Measurements from ENCODE around the gene FAXC. TPM values are rescaled to one million over a fixed set of nuclear protein-coding genes. Genes with fewer than 3 reads are reported as not detected.

FAXC gene
- total RNA-seq, 4 donors from 2014 or later, result 1.6 to 6.8 (median 4.9) TPM

DNA sequence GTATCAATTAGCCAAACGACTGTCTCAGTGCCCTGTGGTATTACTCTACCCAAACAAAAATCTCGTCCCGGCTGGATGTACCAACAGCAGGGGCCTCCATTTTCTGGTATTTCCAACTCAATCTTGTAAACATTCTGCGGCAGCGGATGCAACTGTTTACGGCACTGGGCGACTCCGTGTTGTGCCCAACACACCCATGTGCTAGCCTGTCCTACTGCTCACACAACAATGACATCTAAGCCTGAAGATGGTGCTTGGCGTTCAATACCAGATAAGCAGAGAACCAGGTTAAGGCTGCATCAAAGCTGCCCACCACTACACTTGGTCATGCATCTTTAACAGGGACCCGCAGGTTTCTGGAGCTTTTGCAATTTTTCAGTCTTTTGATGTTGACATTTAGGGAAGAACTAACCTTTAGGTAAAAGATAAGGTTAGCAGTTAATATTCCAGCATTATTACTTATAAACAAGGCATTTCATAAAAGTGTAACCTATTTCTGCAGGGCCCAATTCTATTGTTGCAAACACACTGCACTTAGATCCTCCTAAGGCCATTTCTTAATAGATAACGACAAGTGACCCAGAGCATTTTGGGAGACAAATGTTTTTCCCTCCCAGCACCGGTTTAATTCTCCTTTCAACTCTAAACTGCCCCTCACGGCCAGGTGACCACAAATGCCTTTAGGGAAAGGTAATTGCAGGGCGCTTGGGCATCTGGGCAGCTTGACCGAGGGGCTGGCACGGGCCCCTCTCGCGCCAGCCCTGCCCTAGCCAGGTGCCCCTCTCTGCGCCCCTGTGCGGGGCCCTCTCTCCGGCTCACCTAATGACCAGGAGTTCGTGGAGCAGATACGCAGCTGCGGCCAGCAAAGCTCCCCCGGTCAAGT, 945 bp downstream of the FAXC start:
- DNase-seq (ENCODE audit: low spot score in 2 of 2), result no peak
- Histone ChIP-seq H3K36me3 (no peaks in the 10 kb centered on the region), H3K4me3 (peak overlapping the region; percentile 77), H3K27ac (no peak overlapping the region), H3K4me1 (peaks cover 13% of the 10 kb centered on the region), H3K9me3 (no peaks in the 10 kb centered on the region), H3K27me3 (peaks cover 27% of the 10 kb centered on the region)
- WGBS, result 55% methylated on average over 22 of the region's 25 CpGs
- TF ChIP-seq CTCF (IDR thresholded peaks at IDR 0.05) (no peak), POLR2A (IDR thresholded peaks at IDR 0.05) (no peak), EP300 (IDR thresholded peaks at IDR 0.05) (no peak)

- H3K4me1 ChIP-seq, result peaks cover 13% of the 10 kb centered on the region
- H3K4me3 ChIP-seq, result no peak overlapping the region
- TF ChIP-seq CTCF (IDR thresholded peaks at IDR 0.05) (no peak), POLR2A (IDR thresholded peaks at IDR 0.05) (no peak), EP300 (IDR thresholded peaks at IDR 0.05) (no peak)
- no peaks in the 10 kb centered on the region for H3K9me3 ChIP-seq
- H3K36me3 ChIP-seq, result no peaks in the 10 kb centered on the region
- no peak for DNase-seq (ENCODE audit: low spot score in 2 of 2)
- no peak overlapping the region for H3K27ac ChIP-seq
- WGBS, result 73% methylated on average over 1 of the region's 1 CpG
- H3K27me3 ChIP-seq, result peaks cover 27% of the 10 kb centered on the region
These were observed 1.7 kb downstream of the FAXC start for GRCh38 chr6:99347804-99348203.

- peaks cover 13% of the 10 kb centered on the region for H3K4me1 ChIP-seq
- no peak for DNase-seq (ENCODE audit: low spot score in 2 of 2)
- no peaks in the 10 kb centered on the region for H3K36me3 ChIP-seq
- H3K9me3 ChIP-seq, result no peaks in the 10 kb centered on the region
- H3K27me3 ChIP-seq, result peaks cover 26% of the 10 kb centered on the region
- no peak overlapping the region for H3K27ac ChIP-seq
- WGBS, result 87% methylated on average over 10 of the region's 10 CpGs
- TF ChIP-seq POLR2AphosphoS5 (IDR thresholded peaks at IDR 0.05) (no peak), EP300 (IDR thresholded peaks at IDR 0.05) (no peak), POLR2A (IDR thresholded peaks at IDR 0.05) (no peak), CTCF (IDR thresholded peaks at IDR 0.05) (no peak)
- no peak overlapping the region for H3K4me3 ChIP-seq
These were observed 2.9 kb downstream of the FAXC start for GRCh38 chr6:99346595-99346994.

DNA sequence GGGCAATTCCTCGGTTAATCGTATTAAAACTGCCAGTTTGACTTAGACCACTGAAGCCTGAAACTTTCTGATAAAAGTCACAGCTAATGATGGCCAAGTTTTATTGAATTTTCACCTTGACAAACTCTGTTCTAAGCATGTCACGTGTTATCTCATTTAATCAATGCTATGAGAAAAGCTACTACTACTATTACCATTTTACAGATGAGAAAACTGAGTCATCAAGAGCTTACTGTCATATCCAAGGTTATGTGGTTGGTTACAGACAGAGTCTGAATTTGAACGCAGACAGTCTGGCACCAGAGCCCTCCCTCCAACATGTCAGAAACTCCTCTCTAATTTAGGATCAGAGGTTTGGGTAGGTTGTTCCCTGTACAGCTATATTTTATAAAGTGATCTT, 4.3 kb downstream of the FAXC start:
- TF ChIP-seq POLR2A (IDR thresholded peaks at IDR 0.05) (no peak), EP300 (IDR thresholded peaks at IDR 0.05) (no peak), POLR2AphosphoS5 (IDR thresholded peaks at IDR 0.05) (no peak), CTCF (IDR thresholded peaks at IDR 0.05) (no peak)
- H3K27me3 ChIP-seq, result peaks cover 14% of the 10 kb centered on the region

DNA sequence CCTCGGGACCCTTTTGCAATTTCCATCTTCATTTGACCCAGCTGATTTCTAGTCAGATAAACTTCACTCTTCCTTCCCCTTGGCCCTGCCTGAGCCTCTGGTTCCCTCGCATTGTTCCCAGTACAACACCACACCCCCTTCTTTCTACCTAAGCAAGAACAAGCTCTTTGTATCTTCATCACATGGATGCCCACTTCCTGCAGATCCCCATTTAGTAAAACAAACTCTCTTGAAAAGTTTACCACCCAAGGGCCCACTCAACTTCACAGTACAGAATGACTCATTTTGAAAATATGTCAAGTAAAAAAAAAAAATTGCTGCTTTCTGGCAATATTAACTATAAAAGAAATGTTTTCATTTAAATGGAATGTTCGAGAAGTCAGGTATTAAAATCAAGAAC, 5.2 kb downstream of the FAXC start:
- Histone ChIP-seq H3K9me3 (no peaks in the 10 kb centered on the region), H3K27ac (no peak overlapping the region), H3K4me1 (peaks cover 4% of the 10 kb centered on the region), H3K36me3 (no peaks in the 10 kb centered on the region), H3K4me3 (no peak overlapping the region), H3K27me3 (peaks cover 9% of the 10 kb centered on the region)
- WGBS, result 59% methylated on average over 3 of the region's 3 CpGs
- no peak for TF ChIP-seq EP300 (IDR thresholded peaks at IDR 0.05)
- no peak for TF ChIP-seq POLR2AphosphoS5 (IDR thresholded peaks at IDR 0.05)
- TF ChIP-seq CTCF (IDR thresholded peaks at IDR 0.05), result no peak
- TF ChIP-seq POLR2A (IDR thresholded peaks at IDR 0.05), result no peak
- no peak for DNase-seq (ENCODE audit: low spot score in 2 of 2)

More for the DNA sequence above, 4.3 kb downstream of the FAXC start:
- no peak overlapping the region for H3K4me3 ChIP-seq
- no peaks in the 10 kb centered on the region for H3K36me3 ChIP-seq
- H3K27ac ChIP-seq, result no peak overlapping the region
- H3K9me3 ChIP-seq, result no peaks in the 10 kb centered on the region
- peaks cover 12% of the 10 kb centered on the region for H3K4me1 ChIP-seq
- 95% methylated on average over 4 of the region's 4 CpGs for WGBS
- DNase-seq (ENCODE audit: low spot score in 2 of 2), result no peak

Data from suprapubic skin (tissue), 4 donors.